ENCODE measurements around the gene ITPR2.

The ITPR2 gene

GRCh38 chr12:26551385-26551784 is 281.6 kb downstream of the ITPR2 start:
- no peak overlapping the region for H3K27ac Mint-ChIP-seq
- H3K9me3 Mint-ChIP-seq, result no peaks in the 10 kb centered on the region
- H3K27me3 Mint-ChIP-seq (ENCODE audit: low read depth), result no peaks in the 10 kb centered on the region
- no peaks in the 10 kb centered on the region for H3K4me1 Mint-ChIP-seq
- peaks cover 11% of the 10 kb centered on the region for H3K36me3 Mint-ChIP-seq (ENCODE audit: low read depth)
- H3K4me3 Mint-ChIP-seq, result no peak overlapping the region
- no peak for TF ChIP-seq CTCF (IDR thresholded peaks at IDR 0.05; ENCODE audit: unreplicated experiment in 3 of 3)

- H3K27me3 Mint-ChIP-seq (ENCODE audit: low read depth), result no peaks in the 10 kb centered on the region
- TF ChIP-seq CTCF (IDR thresholded peaks at IDR 0.05; ENCODE audit: unreplicated experiment in 3 of 3), result no peak
Measured at GRCh38 chr12:26548227-26548626, 284.8 kb downstream of the ITPR2 start.

GRCh38 chr12:26546535-26547314 is 286.3 kb downstream of the ITPR2 start:
- no peak overlapping the region for H3K27ac Mint-ChIP-seq
- H3K36me3 Mint-ChIP-seq (ENCODE audit: low read depth), result peaks cover 19% of the 10 kb centered on the region
- H3K9me3 Mint-ChIP-seq, result peaks cover 2% of the 10 kb centered on the region
- TF ChIP-seq CTCF (IDR thresholded peaks at IDR 0.05; ENCODE audit: unreplicated experiment in 3 of 3), result no peak
- no peaks in the 10 kb centered on the region for H3K27me3 Mint-ChIP-seq (ENCODE audit: low read depth)
- no peak overlapping the region for H3K4me3 Mint-ChIP-seq
- H3K4me1 Mint-ChIP-seq, result no peaks in the 10 kb centered on the region

More at GRCh38 chr12:26548227-26548626, 284.8 kb downstream of the ITPR2 start:
- Mint-ChIP-seq H3K27ac (no peak overlapping the region), H3K36me3 (ENCODE audit: low read depth) (peaks cover 16% of the 10 kb centered on the region), H3K4me3 (no peak overlapping the region), H3K4me1 (no peaks in the 10 kb centered on the region), H3K9me3 (peaks cover 2% of the 10 kb centered on the region)

GRCh38 chr12:26539131-26539530 is 293.9 kb downstream of the ITPR2 start:
- Mint-ChIP-seq H3K36me3 (ENCODE audit: low read depth) (peaks cover 3% of the 10 kb centered on the region), H3K4me1 (no peaks in the 10 kb centered on the region), H3K9me3 (no peaks in the 10 kb centered on the region), H3K27ac (peak overlapping the region in 1 of 3 experiments; percentile 6), H3K27me3 (ENCODE audit: low read depth) (no peaks in the 10 kb centered on the region), H3K4me3 (no peak overlapping the region)
- no peak for TF ChIP-seq CTCF (IDR thresholded peaks at IDR 0.05; ENCODE audit: unreplicated experiment in 3 of 3)

- no peak overlapping the region for H3K4me3 Mint-ChIP-seq
- H3K27ac Mint-ChIP-seq, result no peak overlapping the region
- no peaks in the 10 kb centered on the region for H3K27me3 Mint-ChIP-seq (ENCODE audit: low read depth)
- H3K36me3 Mint-ChIP-seq (ENCODE audit: low read depth), result no peaks in the 10 kb centered on the region
- no peaks in the 10 kb centered on the region for H3K9me3 Mint-ChIP-seq
- no peaks in the 10 kb centered on the region for H3K4me1 Mint-ChIP-seq
- TF ChIP-seq CTCF (IDR thresholded peaks at IDR 0.05; ENCODE audit: unreplicated experiment in 3 of 3), result no peak
Measured at GRCh38 chr12:26537651-26538050, 295.3 kb downstream of the ITPR2 start.

- Mint-ChIP-seq H3K36me3 (ENCODE audit: low read depth) (no peaks in the 10 kb centered on the region), H3K9me3 (no peaks in the 10 kb centered on the region), H3K27me3 (ENCODE audit: low read depth) (no peaks in the 10 kb centered on the region), H3K27ac (no peak overlapping the region), H3K4me1 (no peaks in the 10 kb centered on the region), H3K4me3 (no peak overlapping the region)
- no peak for TF ChIP-seq CTCF (IDR thresholded peaks at IDR 0.05; ENCODE audit: unreplicated experiment in 3 of 3)
Measured at GRCh38 chr12:26537126-26537525, 295.9 kb downstream of the ITPR2 start.

All from nephron (organoid).